HEK293 (cell line): ENCODE measurements around the gene IFRD2.
A peak's percentile ranks its signal among the peaks of the same experiment; 100 is the strongest.

Experiments used
- EGR2 ChIP-seq: fragments of 450-650 bp; formaldehyde crosslinking; IDR thresholded peaks from 2 replicates; pipeline ENCODE4 v1.5.1; 2016; ENCODE audit warnings: low read depth, missing biosample characterization, missing genetic modification characterization
- FEZF1 ChIP-seq: fragments of 450-650 bp; formaldehyde crosslinking; IDR thresholded peaks from 2 replicates; pipeline ENCODE4 v1.5.1; 2016; ENCODE audit warnings: missing biosample characterization, missing genetic modification characterization
- GLI2 ChIP-seq: fragments of 450-650 bp; formaldehyde crosslinking; IDR thresholded peaks from 2 replicates; pipeline ENCODE4; 2017; ENCODE audit warnings: missing biosample characterization, missing genetic modification characterization, low read depth, borderline replicate concordance
- IKZF3 ChIP-seq: fragments of 450-650 bp; IDR thresholded peaks from 2 replicates; pipeline ENCODE4 v1.5.0; 2018; ENCODE audit warnings: missing biosample characterization, mild to moderate bottlenecking, missing genetic modification characterization, moderate library complexity
- MYNN ChIP-seq: fragments of 450-650 bp; formaldehyde crosslinking; IDR thresholded peaks from 2 replicates; pipeline ENCODE4 v1.5.1; 2016; ENCODE audit warnings: missing biosample characterization, missing genetic modification characterization, borderline replicate concordance
- OVOL3 ChIP-seq: fragments of 450-650 bp; formaldehyde crosslinking; IDR thresholded peaks from 2 replicates; pipeline ENCODE4 v1.5.1; 2016; ENCODE audit warnings: missing biosample characterization, missing genetic modification characterization
- REPIN1 ChIP-seq: fragments of 450-650 bp; formaldehyde crosslinking; IDR thresholded peaks from 2 replicates; pipeline ENCODE4 v1.5.1; 2017; ENCODE audit warnings: missing biosample characterization, missing genetic modification characterization, low read depth
- ZBTB8A ChIP-seq: fragments of 450-650 bp; formaldehyde crosslinking; IDR thresholded peaks from 2 replicates; pipeline ENCODE4 v1.5.1; 2016; ENCODE audit warnings: missing biosample characterization, missing genetic modification characterization
- ZNF221 ChIP-seq: fragments of 450-650 bp; formaldehyde crosslinking; IDR thresholded peaks from 2 replicates; pipeline ENCODE4 v1.5.1; 2017; ENCODE audit warnings: missing biosample characterization, missing genetic modification characterization, borderline replicate concordance
- ZNF23 ChIP-seq: fragments of 450-650 bp; formaldehyde crosslinking; IDR thresholded peaks from 2 replicates; pipeline ENCODE4 v1.5.1; 2016; ENCODE audit warnings: missing biosample characterization, missing genetic modification characterization, borderline replicate concordance
- ZNF266 ChIP-seq: fragments of 450-650 bp; formaldehyde crosslinking; IDR thresholded peaks from 2 replicates; pipeline ENCODE4 v1.5.1; 2016; ENCODE audit warnings: missing biosample characterization, missing genetic modification characterization, low read depth
- ZNF324 ChIP-seq: fragments of 450-650 bp; formaldehyde crosslinking; IDR thresholded peaks from 2 replicates; pipeline ENCODE4 v1.5.1; 2016; ENCODE audit warnings: missing biosample characterization, missing genetic modification characterization
- ZNF354C ChIP-seq: fragments of 450-650 bp; formaldehyde crosslinking; IDR thresholded peaks from 2 replicates; pipeline ENCODE4 v1.5.1; 2016; ENCODE audit warnings: missing biosample characterization, missing genetic modification characterization, low read depth, borderline replicate concordance
- ZNF426 ChIP-seq: fragments of 450-650 bp; formaldehyde crosslinking; IDR thresholded peaks from 2 replicates; pipeline ENCODE4 v1.5.1; 2017; ENCODE audit warnings: missing biosample characterization, missing genetic modification characterization, mild to moderate bottlenecking, inconsistent platforms, moderate library complexity
- ZNF501 ChIP-seq: fragments of 450-650 bp; formaldehyde crosslinking; IDR thresholded peaks from 2 replicates; pipeline ENCODE4 v1.5.1; 2016; ENCODE audit warnings: missing biosample characterization, missing genetic modification characterization
- ZNF548 ChIP-seq: fragments of 450-650 bp; formaldehyde crosslinking; IDR thresholded peaks from 2 replicates; pipeline ENCODE4 v1.5.1; 2016; ENCODE audit warnings: missing biosample characterization, missing genetic modification characterization
- ZNF558 ChIP-seq: fragments of 450-650 bp; formaldehyde crosslinking; IDR thresholded peaks from 2 replicates; pipeline ENCODE4 v1.5.1; 2016; ENCODE audit warnings: missing biosample characterization, missing genetic modification characterization
- ZNF585B ChIP-seq: fragments of 450-650 bp; formaldehyde crosslinking; IDR thresholded peaks from 2 replicates; pipeline ENCODE4 v1.5.1; 2016; ENCODE audit warnings: missing biosample characterization, missing genetic modification characterization
- ZNF670 ChIP-seq: fragments of 450-650 bp; formaldehyde crosslinking; IDR thresholded peaks from 2 replicates; pipeline ENCODE4 v1.5.1; 2016; ENCODE audit warnings: missing biosample characterization, missing genetic modification characterization, low read depth
- ZNF707 ChIP-seq: fragments of 450-650 bp; formaldehyde crosslinking; IDR thresholded peaks from 2 replicates; pipeline ENCODE4 v1.5.1; 2016; ENCODE audit warnings: missing biosample characterization, missing genetic modification characterization
- ZNF785 ChIP-seq: fragments of 450-650 bp; formaldehyde crosslinking; IDR thresholded peaks from 2 replicates; pipeline ENCODE4 v1.5.1; 2016; ENCODE audit warnings: missing biosample characterization, missing genetic modification characterization
- TF ChIP-seq, protein P1 (sequence below): fragments of 450-650 bp; formaldehyde crosslinking; conservative IDR thresholded peaks from 2 replicates; pipeline ENCODE4 v1.5.1; 2016; ENCODE audit warnings: low read depth, missing biosample characterization, missing genetic modification characterization
- TF ChIP-seq, protein P2 (sequence below): fragments of 450-650 bp; formaldehyde crosslinking; IDR thresholded peaks from 2 replicates; pipeline ENCODE4 v1.5.1; 2017; ENCODE audit warnings: missing biosample characterization, missing genetic modification characterization
- TF ChIP-seq, protein P3 (sequence below): fragments of 450-650 bp; formaldehyde crosslinking; IDR thresholded peaks from 2 replicates; pipeline ENCODE4 v1.5.1; 2016; ENCODE audit warnings: missing biosample characterization, missing genetic modification characterization
- TF ChIP-seq, protein P4 (sequence below): fragments of 450-650 bp; IDR thresholded peaks from 2 replicates; pipeline ENCODE4 v1.5.1; 2018; ENCODE audit warnings: missing biosample characterization, missing genetic modification characterization
- TF ChIP-seq, protein P5 (sequence below): fragments of 450-650 bp; formaldehyde crosslinking; IDR thresholded peaks from 2 replicates; pipeline ENCODE4 v1.5.1; 2017; ENCODE audit warnings: missing biosample characterization, missing genetic modification characterization
- TF ChIP-seq, protein P6 (sequence below): fragments of 450-650 bp; formaldehyde crosslinking; IDR thresholded peaks from 2 replicates; pipeline ENCODE4 v1.5.1; 2016; ENCODE audit warnings: missing biosample characterization, missing genetic modification characterization, low read depth

Gene IFRD2

DNA sequence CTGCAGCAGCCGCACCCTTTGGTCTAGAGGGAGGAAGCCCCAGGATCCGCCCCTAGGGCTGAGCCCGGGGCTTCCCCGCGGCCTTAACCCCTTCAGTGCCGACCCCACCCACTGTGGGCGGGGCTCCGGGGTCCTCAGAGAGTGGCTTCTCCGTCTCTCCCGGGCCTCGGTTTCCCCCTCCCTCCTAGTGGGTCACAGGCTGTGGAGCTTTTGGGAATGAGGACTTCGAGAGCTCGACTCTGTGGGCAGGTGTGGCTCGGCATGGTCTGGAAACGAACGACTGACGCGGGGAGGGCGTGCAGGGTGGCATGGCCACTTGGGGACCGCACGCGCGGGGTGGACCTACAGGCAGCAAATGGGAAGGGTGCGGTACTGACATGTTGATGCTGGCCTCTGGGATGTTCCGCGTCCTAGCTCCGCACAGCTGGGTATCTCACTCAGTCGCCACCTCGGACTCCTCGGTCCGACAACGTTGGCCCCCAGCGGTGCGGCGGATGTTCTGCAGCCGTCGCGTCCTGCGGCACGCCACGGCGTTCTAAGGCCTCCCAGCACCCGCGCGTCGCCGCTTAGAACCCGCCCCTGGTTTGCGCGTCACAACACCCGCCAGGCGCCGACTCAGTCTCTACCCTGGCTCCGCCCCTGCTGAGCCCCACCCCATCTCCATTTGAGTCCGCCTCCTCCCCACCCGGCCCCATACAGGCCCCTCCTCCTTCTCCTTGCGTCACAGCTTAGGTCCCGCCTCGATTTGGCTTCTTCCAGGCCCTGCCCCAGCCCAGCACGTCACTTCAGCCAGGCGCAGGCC is 6.8 kb upstream of the IFRD2 start, which contains the start of the genes HYAL3 and NAA80 (continued):
- TF ChIP-seq, protein P1, sequence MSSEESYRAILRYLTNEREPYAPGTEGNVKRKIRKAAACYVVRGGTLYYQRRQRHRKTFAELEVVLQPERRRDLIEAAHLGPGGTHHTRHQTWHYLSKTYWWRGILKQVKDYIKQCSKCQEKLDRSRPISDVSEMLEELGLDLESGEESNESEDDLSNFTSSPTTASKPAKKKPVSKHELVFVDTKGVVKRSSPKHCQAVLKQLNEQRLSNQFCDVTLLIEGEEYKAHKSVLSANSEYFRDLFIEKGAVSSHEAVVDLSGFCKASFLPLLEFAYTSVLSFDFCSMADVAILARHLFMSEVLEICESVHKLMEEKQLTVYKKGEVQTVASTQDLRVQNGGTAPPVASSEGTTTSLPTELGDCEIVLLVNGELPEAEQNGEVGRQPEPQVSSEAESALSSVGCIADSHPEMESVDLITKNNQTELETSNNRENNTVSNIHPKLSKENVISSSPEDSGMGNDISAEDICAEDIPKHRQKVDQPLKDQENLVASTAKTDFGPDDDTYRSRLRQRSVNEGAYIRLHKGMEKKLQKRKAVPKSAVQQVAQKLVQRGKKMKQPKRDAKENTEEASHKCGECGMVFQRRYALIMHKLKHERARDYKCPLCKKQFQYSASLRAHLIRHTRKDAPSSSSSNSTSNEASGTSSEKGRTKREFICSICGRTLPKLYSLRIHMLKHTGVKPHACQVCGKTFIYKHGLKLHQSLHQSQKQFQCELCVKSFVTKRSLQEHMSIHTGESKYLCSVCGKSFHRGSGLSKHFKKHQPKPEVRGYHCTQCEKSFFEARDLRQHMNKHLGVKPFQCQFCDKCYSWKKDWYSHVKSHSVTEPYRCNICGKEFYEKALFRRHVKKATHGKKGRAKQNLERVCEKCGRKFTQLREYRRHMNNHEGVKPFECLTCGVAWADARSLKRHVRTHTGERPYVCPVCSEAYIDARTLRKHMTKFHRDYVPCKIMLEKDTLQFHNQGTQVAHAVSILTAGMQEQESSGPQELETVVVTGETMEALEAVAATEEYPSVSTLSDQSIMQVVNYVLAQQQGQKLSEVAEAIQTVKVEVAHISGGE (tag by site-specific recombination): peak; percentile 14; the same call in 1 of the 2 replicates
- TF ChIP-seq OVOL3 (tag by site-specific recombination): 0 out of 2 replicates have a peak, but pooled peaks have one; percentile 16
- TF ChIP-seq ZNF501 (tag by site-specific recombination): peak; percentile 87
- TF ChIP-seq, protein P2, sequence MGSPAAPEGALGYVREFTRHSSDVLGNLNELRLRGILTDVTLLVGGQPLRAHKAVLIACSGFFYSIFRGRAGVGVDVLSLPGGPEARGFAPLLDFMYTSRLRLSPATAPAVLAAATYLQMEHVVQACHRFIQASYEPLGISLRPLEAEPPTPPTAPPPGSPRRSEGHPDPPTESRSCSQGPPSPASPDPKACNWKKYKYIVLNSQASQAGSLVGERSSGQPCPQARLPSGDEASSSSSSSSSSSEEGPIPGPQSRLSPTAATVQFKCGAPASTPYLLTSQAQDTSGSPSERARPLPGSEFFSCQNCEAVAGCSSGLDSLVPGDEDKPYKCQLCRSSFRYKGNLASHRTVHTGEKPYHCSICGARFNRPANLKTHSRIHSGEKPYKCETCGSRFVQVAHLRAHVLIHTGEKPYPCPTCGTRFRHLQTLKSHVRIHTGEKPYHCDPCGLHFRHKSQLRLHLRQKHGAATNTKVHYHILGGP (tag by site-specific recombination): no peak
- no peak for TF ChIP-seq ZNF221 (tag by site-specific recombination)
- TF ChIP-seq ZNF354C (tag by site-specific recombination): no peak
- TF ChIP-seq ZNF426 (tag by site-specific recombination): no peak
- TF ChIP-seq, protein P3, sequence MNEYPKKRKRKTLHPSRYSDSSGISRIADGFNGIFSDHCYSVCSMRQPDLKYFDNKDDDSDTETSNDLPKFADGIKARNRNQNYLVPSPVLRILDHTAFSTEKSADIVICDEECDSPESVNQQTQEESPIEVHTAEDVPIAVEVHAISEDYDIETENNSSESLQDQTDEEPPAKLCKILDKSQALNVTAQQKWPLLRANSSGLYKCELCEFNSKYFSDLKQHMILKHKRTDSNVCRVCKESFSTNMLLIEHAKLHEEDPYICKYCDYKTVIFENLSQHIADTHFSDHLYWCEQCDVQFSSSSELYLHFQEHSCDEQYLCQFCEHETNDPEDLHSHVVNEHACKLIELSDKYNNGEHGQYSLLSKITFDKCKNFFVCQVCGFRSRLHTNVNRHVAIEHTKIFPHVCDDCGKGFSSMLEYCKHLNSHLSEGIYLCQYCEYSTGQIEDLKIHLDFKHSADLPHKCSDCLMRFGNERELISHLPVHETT (tag by site-specific recombination): no peak
- no peak for TF ChIP-seq GLI2 (tag by site-specific recombination)
- 0 out of 2 replicates have a peak, but pooled peaks have one; percentile 65 for TF ChIP-seq REPIN1 (tag by site-specific recombination)
- no peak for TF ChIP-seq ZNF266 (tag by site-specific recombination)
- TF ChIP-seq, protein P4, sequence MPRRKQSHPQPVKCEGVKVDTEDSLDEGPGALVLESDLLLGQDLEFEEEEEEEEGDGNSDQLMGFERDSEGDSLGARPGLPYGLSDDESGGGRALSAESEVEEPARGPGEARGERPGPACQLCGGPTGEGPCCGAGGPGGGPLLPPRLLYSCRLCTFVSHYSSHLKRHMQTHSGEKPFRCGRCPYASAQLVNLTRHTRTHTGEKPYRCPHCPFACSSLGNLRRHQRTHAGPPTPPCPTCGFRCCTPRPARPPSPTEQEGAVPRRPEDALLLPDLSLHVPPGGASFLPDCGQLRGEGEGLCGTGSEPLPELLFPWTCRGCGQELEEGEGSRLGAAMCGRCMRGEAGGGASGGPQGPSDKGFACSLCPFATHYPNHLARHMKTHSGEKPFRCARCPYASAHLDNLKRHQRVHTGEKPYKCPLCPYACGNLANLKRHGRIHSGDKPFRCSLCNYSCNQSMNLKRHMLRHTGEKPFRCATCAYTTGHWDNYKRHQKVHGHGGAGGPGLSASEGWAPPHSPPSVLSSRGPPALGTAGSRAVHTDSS (tag by site-specific recombination): no peak
- no peak; the same call in 1 of the 2 replicates for TF ChIP-seq ZBTB8A (tag by site-specific recombination)
- TF ChIP-seq ZNF558 (tag by site-specific recombination): no peak
- TF ChIP-seq ZNF548: no peak
- TF ChIP-seq ZNF707: no peak
- no peak for TF ChIP-seq EGR2 (tag by site-specific recombination)
- TF ChIP-seq IKZF3: no peak
- TF ChIP-seq ZNF670 (tag by site-specific recombination): no peak
- peak; percentile 77; the same call in 1 of the 2 replicates for TF ChIP-seq ZNF324
- 0 out of 2 replicates have a peak, but pooled peaks have one; percentile 38 for TF ChIP-seq FEZF1
- no peak for TF ChIP-seq MYNN (tag by site-specific recombination)
- TF ChIP-seq ZNF785 (tag by site-specific recombination): peak; percentile 50; the same call in 1 of the 2 replicates
- TF ChIP-seq, protein P5, sequence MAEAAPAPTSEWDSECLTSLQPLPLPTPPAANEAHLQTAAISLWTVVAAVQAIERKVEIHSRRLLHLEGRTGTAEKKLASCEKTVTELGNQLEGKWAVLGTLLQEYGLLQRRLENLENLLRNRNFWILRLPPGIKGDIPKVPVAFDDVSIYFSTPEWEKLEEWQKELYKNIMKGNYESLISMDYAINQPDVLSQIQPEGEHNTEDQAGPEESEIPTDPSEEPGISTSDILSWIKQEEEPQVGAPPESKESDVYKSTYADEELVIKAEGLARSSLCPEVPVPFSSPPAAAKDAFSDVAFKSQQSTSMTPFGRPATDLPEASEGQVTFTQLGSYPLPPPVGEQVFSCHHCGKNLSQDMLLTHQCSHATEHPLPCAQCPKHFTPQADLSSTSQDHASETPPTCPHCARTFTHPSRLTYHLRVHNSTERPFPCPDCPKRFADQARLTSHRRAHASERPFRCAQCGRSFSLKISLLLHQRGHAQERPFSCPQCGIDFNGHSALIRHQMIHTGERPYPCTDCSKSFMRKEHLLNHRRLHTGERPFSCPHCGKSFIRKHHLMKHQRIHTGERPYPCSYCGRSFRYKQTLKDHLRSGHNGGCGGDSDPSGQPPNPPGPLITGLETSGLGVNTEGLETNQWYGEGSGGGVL (tag by site-specific recombination): peak; percentile 99
- TF ChIP-seq ZNF23 (tag by site-specific recombination): no peak
- TF ChIP-seq, protein P6, sequence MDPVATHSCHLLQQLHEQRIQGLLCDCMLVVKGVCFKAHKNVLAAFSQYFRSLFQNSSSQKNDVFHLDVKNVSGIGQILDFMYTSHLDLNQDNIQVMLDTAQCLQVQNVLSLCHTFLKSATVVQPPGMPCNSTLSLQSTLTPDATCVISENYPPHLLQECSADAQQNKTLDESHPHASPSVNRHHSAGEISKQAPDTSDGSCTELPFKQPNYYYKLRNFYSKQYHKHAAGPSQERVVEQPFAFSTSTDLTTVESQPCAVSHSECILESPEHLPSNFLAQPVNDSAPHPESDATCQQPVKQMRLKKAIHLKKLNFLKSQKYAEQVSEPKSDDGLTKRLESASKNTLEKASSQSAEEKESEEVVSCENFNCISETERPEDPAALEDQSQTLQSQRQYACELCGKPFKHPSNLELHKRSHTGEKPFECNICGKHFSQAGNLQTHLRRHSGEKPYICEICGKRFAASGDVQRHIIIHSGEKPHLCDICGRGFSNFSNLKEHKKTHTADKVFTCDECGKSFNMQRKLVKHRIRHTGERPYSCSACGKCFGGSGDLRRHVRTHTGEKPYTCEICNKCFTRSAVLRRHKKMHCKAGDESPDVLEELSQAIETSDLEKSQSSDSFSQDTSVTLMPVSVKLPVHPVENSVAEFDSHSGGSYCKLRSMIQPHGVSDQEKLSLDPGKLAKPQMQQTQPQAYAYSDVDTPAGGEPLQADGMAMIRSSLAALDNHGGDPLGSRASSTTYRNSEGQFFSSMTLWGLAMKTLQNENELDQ (tag by site-specific recombination): no peak
- TF ChIP-seq ZNF585B (tag by site-specific recombination): no peak
